SU-DHL-6 (cell line): ENCODE measurements around the gene DUS1L.

Experiments used
- H2AFZ ChIP-seq: fragments of 200-600 bp; sonication (generic); 2 replicates; pipeline ENCODE4 v1.6.1; 2014; ENCODE audit warnings: low read depth, mild to moderate bottlenecking, moderate library complexity, mixed read lengths, antibody characterized with exemption, low read length; ENCODE audit not compliant: severe bottlenecking
- H3F3A ChIP-seq: fragments of 200-600 bp; shearing (Covaris generic); 2 replicates; pipeline ENCODE4 v1.6.0; 2016; ENCODE audit warnings: antibody characterized with exemption, mild to moderate bottlenecking; ENCODE audit not compliant: insufficient read depth
- H3K27ac ChIP-seq: fragments of 200-600 bp; sonication (generic); 2 replicates; pipeline ENCODE4 v1.5.1; 2016; ENCODE audit warnings: low read depth, mild to moderate bottlenecking, low read length, moderate library complexity, mixed read lengths
- H3K27me3 ChIP-seq: fragments of 200-600 bp; sonication (generic), shearing (Covaris generic); 2 replicates; pipeline ENCODE4 v1.6.0; 2014; ENCODE audit warnings: mild to moderate bottlenecking, low read length
- H3K36me3 ChIP-seq: fragments of 200-600 bp; sonication (generic); 2 replicates; pipeline ENCODE4 v1.6.1; 2014; ENCODE audit warnings: mild to moderate bottlenecking, low read length, mixed read lengths
- H3K4me2 ChIP-seq: fragments of 300-600, 200-600 bp; shearing (Covaris generic), sonication (generic); 2 replicates; pipeline ENCODE4 v1.6.0; 2014; ENCODE audit warnings: low read length, low read depth, mild to moderate bottlenecking; ENCODE audit not compliant: poor library complexity, severe bottlenecking
- H3K4me3 ChIP-seq: fragments of 200-600 bp; sonication (generic); 2 replicates; pipeline ENCODE4 v1.5.1; 2014; ENCODE audit warnings: antibody characterized with exemption, low read length, mild to moderate bottlenecking, mixed read lengths; ENCODE audit not compliant: insufficient read depth, poor library complexity, severe bottlenecking
- H3K79me2 ChIP-seq: fragments of 200-600 bp; sonication (generic); 2 replicates; pipeline ENCODE4 v1.6.1; 2014; ENCODE audit warnings: mild to moderate bottlenecking, low read length, moderate library complexity; ENCODE audit not compliant: insufficient read depth
- H3K9ac ChIP-seq: fragments of 200-600 bp; sonication (generic); 2 replicates; pipeline ENCODE4 v1.7.0; 2014; ENCODE audit warnings: mild to moderate bottlenecking, low read length
- H3K9me2 ChIP-seq: fragments of 200-600 bp; sonication (generic); replicated peaks from 2 replicates; pipeline ENCODE4 v1.6.1; 2014; ENCODE audit warnings: low read length; ENCODE audit not compliant: insufficient read depth
- H3K9me3 ChIP-seq: fragments of 200-600 bp; sonication (generic); 2 replicates; pipeline ENCODE4 v1.6.1; 2014; ENCODE audit warnings: low read length, mixed read lengths; ENCODE audit not compliant: insufficient read depth
- H4K20me1 ChIP-seq: fragments of 200-600 bp; sonication (generic); 2 replicates; pipeline ENCODE4 v1.6.1; 2014; ENCODE audit warnings: low read depth, mild to moderate bottlenecking, antibody characterized with exemption, low read length, moderate library complexity, mixed read lengths
- EZH2phosphoT487 ChIP-seq: fragments of 200-600 bp; sonication (generic), shearing (Covaris generic); conservative IDR thresholded peaks from 2 replicates; pipeline ENCODE4 v1.6.1; 2018; ENCODE audit warnings: mild to moderate bottlenecking, antibody characterized with exemption, low read length, moderate library complexity, mixed read lengths
- TF ChIP-seq, protein P1 (sequence below): fragments of 200-600 bp; sonication (generic); IDR thresholded peaks from one replicate; pipeline ENCODE4 v1.5.1; 2017; ENCODE audit warnings: antibody characterized with exemption, mild to moderate bottlenecking, low read length, moderate library complexity; ENCODE audit not compliant: insufficient read depth, poor library complexity, severe bottlenecking

DUS1L gene

DNA sequence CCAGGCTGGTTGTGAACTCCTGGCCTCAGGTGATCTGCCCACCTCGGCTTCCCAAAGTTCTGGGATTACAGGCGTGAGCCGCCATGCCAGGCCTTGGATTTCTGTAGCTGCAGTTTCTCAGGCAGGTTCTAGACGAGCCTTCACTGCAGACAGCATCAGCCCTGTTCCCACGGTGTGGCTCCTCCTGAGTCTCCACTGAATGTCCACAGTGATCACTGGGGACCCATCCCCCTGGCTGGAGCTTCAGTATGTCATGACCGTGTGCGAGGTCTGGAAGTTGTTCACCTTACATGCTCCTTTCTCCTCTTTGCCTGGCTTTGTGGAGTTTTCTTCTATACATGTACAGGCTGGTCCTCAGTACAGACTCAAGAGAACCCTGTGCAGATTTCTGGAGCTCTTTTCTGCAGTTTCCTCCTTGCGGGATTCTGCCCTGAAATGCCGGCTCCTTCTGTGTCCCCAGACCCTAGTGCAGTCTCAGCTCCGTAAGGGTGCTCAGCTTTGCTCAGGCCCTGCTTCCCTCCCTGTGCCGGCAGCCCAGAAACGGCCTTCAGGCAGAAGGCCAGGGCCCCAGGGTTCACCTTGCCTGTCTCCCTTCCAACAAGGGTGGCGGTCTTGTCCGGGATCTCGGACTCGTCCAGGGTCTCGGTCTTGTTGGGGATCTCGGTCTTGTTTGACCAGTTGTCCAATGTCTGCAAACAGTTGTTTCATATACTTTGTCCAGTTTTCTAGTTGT, 46.7 kb upstream of the DUS1L start:
- no peak overlapping the region for H3K4me2 ChIP-seq
- H3K36me3 ChIP-seq = no peaks in the 10 kb centered on the region
- no peaks in the 10 kb centered on the region for H3K9me2 ChIP-seq
- H3K27me3 ChIP-seq = no peaks in the 10 kb centered on the region
- no peaks in the 10 kb centered on the region for H3K9me3 ChIP-seq
- H3F3A ChIP-seq = no peaks in the 10 kb centered on the region
- TF ChIP-seq, protein P1, sequence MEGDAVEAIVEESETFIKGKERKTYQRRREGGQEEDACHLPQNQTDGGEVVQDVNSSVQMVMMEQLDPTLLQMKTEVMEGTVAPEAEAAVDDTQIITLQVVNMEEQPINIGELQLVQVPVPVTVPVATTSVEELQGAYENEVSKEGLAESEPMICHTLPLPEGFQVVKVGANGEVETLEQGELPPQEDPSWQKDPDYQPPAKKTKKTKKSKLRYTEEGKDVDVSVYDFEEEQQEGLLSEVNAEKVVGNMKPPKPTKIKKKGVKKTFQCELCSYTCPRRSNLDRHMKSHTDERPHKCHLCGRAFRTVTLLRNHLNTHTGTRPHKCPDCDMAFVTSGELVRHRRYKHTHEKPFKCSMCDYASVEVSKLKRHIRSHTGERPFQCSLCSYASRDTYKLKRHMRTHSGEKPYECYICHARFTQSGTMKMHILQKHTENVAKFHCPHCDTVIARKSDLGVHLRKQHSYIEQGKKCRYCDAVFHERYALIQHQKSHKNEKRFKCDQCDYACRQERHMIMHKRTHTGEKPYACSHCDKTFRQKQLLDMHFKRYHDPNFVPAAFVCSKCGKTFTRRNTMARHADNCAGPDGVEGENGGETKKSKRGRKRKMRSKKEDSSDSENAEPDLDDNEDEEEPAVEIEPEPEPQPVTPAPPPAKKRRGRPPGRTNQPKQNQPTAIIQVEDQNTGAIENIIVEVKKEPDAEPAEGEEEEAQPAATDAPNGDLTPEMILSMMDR = no peak
- no peak for TF ChIP-seq EZH2phosphoT487
- H2AFZ ChIP-seq = no peak overlapping the region
- H3K4me3 ChIP-seq = no peak overlapping the region
- H3K79me2 ChIP-seq = no peaks in the 10 kb centered on the region
- H3K27ac ChIP-seq = no peak overlapping the region
- no peak overlapping the region for H3K9ac ChIP-seq
- H4K20me1 ChIP-seq = no peaks in the 10 kb centered on the region

GRCh38 chr17:82110298-82110697, 44.7 kb upstream of the DUS1L start:
- H2AFZ ChIP-seq = no peak overlapping the region
- H4K20me1 ChIP-seq = no peaks in the 10 kb centered on the region
- H3K79me2 ChIP-seq = no peaks in the 10 kb centered on the region
- no peaks in the 10 kb centered on the region for H3K27me3 ChIP-seq
- no peak overlapping the region for H3K27ac ChIP-seq
- no peaks in the 10 kb centered on the region for H3K36me3 ChIP-seq
- TF ChIP-seq, protein P1 = no peak
- no peak for TF ChIP-seq EZH2phosphoT487
- no peaks in the 10 kb centered on the region for H3K9me3 ChIP-seq
- no peaks in the 10 kb centered on the region for H3K9me2 ChIP-seq
- H3K4me2 ChIP-seq = no peak overlapping the region
- H3K4me3 ChIP-seq = no peak overlapping the region
- no peak overlapping the region for H3K9ac ChIP-seq
- H3F3A ChIP-seq = no peaks in the 10 kb centered on the region

- Histone ChIP-seq H3K36me3 (no peaks in the 10 kb centered on the region), H3K27me3 (no peaks in the 10 kb centered on the region), H3K9ac (no peak overlapping the region), H3K4me3 (no peak overlapping the region), H3F3A (peaks cover 2% of the 10 kb centered on the region; the same call in 1 of the 2 replicates), H3K9me3 (no peaks in the 10 kb centered on the region), H3K79me2 (no peaks in the 10 kb centered on the region), H4K20me1 (no peaks in the 10 kb centered on the region), H3K27ac (no peak overlapping the region), H3K4me2 (no peak overlapping the region), H3K9me2 (no peaks in the 10 kb centered on the region), H2AFZ (no peak overlapping the region)
- no peak for TF ChIP-seq EZH2phosphoT487
- TF ChIP-seq, protein P1 = no peak
Observed at GRCh38 chr17:82108961-82109475, 43.4 kb upstream of the DUS1L start.
